ENCODE data around the gene TEC. TPM values are rescaled to one million over a fixed set of nuclear protein-coding genes. Genes with fewer than 3 reads are reported as not detected.
"Not testable (repeated sequence)": the region's sequence is repeated elsewhere in the genome, so short reads cannot be mapped to it uniquely, and the experiment has no call there.

TEC gene
- total RNA-seq, 1 donor from 2014 or later: not detected

GRCh38 chr4:48188390-48188789 lies 81.2 kb downstream of the TEC start:
- H3K27ac ChIP-seq: no peak overlapping the region
- Mint-ChIP-seq H3K27me3 (ENCODE audit: insufficient read depth, low read depth) (no peaks in the 10 kb centered on the region), H3K9me3 (no peaks in the 10 kb centered on the region), H3K27ac (no peak overlapping the region), H3K36me3 (no peaks in the 10 kb centered on the region), H3K4me1 (no peaks in the 10 kb centered on the region), H3K4me3 (no peak overlapping the region)
- no peak overlapping the region for H3K4me2 ChIP-seq
- no peaks in the 10 kb centered on the region for H4K20me1 ChIP-seq (ENCODE audit: low read depth)
- no peaks in the 10 kb centered on the region for H3F3A ChIP-seq (ENCODE audit: low read depth)
- TF ChIP-seq EZH2phosphoT487 (IDR thresholded peaks at IDR 0.05) (no peak), CTCF (IDR thresholded peaks at IDR 0.05) (no peak), EZH2 (IDR thresholded peaks at IDR 0.05) (no peak)
- H3K79me2 ChIP-seq (ENCODE audit: low read depth): no peaks in the 10 kb centered on the region
- DNase-seq (ENCODE audit: low spot score): no peak
- H3K9me3 ChIP-seq (ENCODE audit: low read depth): no peaks in the 10 kb centered on the region
- H3K4me3 ChIP-seq: no peak overlapping the region
- no peak overlapping the region for H2AFZ ChIP-seq (replicated peaks)
- H3K36me3 ChIP-seq: no peaks in the 10 kb centered on the region
- no peaks in the 10 kb centered on the region for H3K27me3 ChIP-seq
- no peak overlapping the region for H3K9ac ChIP-seq
- no peaks in the 10 kb centered on the region for H3K4me1 ChIP-seq

GRCh38 chr4:48187813-48188212 lies 81.8 kb downstream of the TEC start:
- no peak overlapping the region for H3K4me2 ChIP-seq
- no peaks in the 10 kb centered on the region for H3K27me3 ChIP-seq
- Mint-ChIP-seq H3K4me3 (no peak overlapping the region), H3K27me3 (ENCODE audit: insufficient read depth, low read depth) (no peaks in the 10 kb centered on the region), H3K4me1 (no peaks in the 10 kb centered on the region), H3K9me3 (no peaks in the 10 kb centered on the region), H3K27ac (no peak overlapping the region), H3K36me3 (no peaks in the 10 kb centered on the region)
- TF ChIP-seq CTCF (IDR thresholded peaks at IDR 0.05) (no peak), EZH2phosphoT487 (IDR thresholded peaks at IDR 0.05) (no peak), EZH2 (IDR thresholded peaks at IDR 0.05) (no peak)
- H3F3A ChIP-seq (ENCODE audit: low read depth): no peaks in the 10 kb centered on the region
- no peaks in the 10 kb centered on the region for H3K9me3 ChIP-seq (ENCODE audit: low read depth)
- H3K36me3 ChIP-seq: no peaks in the 10 kb centered on the region
- H4K20me1 ChIP-seq (ENCODE audit: low read depth): no peaks in the 10 kb centered on the region
- H3K4me1 ChIP-seq: no peaks in the 10 kb centered on the region
- H2AFZ ChIP-seq (replicated peaks): no peak overlapping the region
- H3K79me2 ChIP-seq (ENCODE audit: low read depth): no peaks in the 10 kb centered on the region
- H3K27ac ChIP-seq: no peak overlapping the region
- no peak overlapping the region for H3K4me3 ChIP-seq
- no peak for DNase-seq (ENCODE audit: low spot score)
- no peak overlapping the region for H3K9ac ChIP-seq

- H3K36me3 ChIP-seq; H2AFZ ChIP-seq (replicated peaks); H3K79me2 ChIP-seq (ENCODE audit: low read depth); H3K4me1 ChIP-seq; H3F3A ChIP-seq (ENCODE audit: low read depth); H3K4me2 ChIP-seq; H4K20me1 ChIP-seq (ENCODE audit: low read depth); H3K4me1 Mint-ChIP-seq; H3K4me3 Mint-ChIP-seq; H3K4me3 ChIP-seq; H3K27ac Mint-ChIP-seq; DNase-seq (ENCODE audit: low spot score); H3K27me3 ChIP-seq; H3K9me3 Mint-ChIP-seq; H3K27me3 Mint-ChIP-seq (ENCODE audit: insufficient read depth, low read depth); H3K9ac ChIP-seq; H3K9me3 ChIP-seq (ENCODE audit: low read depth); H3K36me3 Mint-ChIP-seq; H3K27ac ChIP-seq: not testable (repeated sequence)
Observed at GRCh38 chr4:48187066-48187465, 82.6 kb downstream of the TEC start.

- H3K9ac ChIP-seq; H3K9me3 Mint-ChIP-seq; H4K20me1 ChIP-seq (ENCODE audit: low read depth); DNase-seq (ENCODE audit: low spot score); H3K27me3 ChIP-seq; H3K36me3 ChIP-seq; H3K4me3 Mint-ChIP-seq; H2AFZ ChIP-seq (replicated peaks); H3K27ac ChIP-seq; H3K27ac Mint-ChIP-seq; H3K4me1 ChIP-seq; H3K4me2 ChIP-seq; H3K36me3 Mint-ChIP-seq; H3K4me3 ChIP-seq; H3K79me2 ChIP-seq (ENCODE audit: low read depth); H3K27me3 Mint-ChIP-seq (ENCODE audit: insufficient read depth, low read depth); H3K9me3 ChIP-seq (ENCODE audit: low read depth); H3K4me1 Mint-ChIP-seq; H3F3A ChIP-seq (ENCODE audit: low read depth): not testable (repeated sequence)
Observed at GRCh38 chr4:48186394-48186793, 83.2 kb downstream of the TEC start.

Data from neural progenitor cell (in vitro differentiated cells).